HG03095 (cell line): Measurements from ENCODE around the gene INPP5A.
"Not testable (repeated sequence)": the region's sequence is repeated elsewhere in the genome, so short reads cannot be mapped to it uniquely, and the experiment has no call there.

Source experiments
- ATAC-seq: cut with Tn5 transposase; IDR thresholded peaks from one replicate; pipeline ENCODE4 v1.9.1; 2021; ENCODE audit warnings: moderate library complexity; ENCODE audit not compliant: unreplicated experiment

Gene INPP5A

DNA sequence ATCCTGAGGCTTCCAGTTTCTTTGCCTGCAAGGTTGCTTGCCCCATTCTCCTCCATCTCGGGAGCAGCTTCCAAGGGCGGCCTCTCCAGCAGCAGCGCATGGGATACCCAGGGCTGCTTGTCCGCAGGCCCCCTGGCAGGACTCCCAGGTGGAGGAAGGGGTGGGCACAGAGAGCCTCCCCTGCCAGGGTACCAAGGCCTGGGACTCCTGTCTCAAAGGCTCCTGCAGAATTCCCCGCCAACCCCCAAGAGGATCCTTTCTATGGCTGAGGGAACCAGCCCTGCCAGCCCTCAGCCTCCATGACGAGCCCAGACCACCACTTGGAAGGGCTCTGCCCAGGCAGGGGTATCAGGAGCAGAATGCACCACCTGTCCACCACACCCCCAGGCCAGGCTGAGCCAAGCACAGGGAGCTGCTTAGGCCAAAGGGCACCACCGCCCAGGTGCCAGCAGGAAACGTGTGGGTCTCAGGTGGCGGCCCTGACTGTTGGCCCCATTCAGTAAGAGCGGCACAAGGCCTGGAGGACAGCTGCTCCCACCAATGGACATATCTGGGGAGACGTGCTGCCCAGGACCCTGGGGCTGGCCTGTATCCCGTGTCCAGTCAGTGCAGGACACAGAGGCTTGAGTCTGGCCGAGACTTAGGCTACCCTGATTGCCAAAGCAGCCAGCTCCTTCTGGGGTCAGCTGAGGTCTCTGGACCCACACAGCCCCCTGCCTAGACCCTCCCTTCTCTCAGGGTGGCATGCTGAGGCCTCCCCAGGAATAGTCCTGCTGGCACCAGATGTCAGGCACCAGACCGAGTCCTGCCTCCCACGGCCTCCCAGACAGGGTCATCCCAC is 33.8 kb upstream of the INPP5A start:
- ATAC-seq: no peak

DNA sequence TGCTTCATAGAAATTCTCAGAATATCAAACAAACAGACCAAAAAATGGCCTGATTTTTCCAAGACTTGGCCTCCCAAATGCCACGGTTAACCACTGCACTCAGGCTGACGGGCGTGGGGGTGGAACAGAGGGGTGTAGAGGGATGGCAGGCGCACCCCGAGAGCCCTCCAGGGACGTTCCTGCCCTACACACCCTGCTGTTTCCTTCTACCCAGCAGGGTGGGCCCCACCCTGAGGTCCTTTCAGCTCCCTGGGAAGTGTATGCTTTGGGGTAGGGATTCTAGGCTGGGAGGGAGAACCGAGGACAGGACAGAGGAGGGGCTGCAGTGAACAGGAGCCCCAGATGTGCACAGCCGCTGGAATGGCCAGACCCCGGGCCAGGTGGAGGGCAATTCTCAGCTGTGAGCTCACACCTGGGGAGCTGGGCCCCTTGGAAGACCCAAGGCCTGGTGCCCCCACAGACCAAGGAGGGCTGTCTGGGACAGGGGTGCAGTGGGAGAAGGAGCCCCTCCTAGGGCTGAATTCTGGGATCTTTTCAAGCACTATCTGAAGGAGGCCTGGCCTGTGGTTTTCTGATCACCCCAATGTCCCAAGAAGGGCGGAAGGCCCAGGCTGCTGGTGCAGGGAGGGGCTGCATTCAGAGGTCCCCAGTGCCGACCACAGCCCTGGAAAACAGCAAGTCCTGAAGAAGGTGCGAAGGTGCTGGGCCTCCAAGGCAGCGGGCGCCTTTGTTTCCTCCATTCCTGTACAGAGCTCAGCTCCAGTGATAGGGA is 32.9 kb upstream of the INPP5A start:
- ATAC-seq: no peak

DNA sequence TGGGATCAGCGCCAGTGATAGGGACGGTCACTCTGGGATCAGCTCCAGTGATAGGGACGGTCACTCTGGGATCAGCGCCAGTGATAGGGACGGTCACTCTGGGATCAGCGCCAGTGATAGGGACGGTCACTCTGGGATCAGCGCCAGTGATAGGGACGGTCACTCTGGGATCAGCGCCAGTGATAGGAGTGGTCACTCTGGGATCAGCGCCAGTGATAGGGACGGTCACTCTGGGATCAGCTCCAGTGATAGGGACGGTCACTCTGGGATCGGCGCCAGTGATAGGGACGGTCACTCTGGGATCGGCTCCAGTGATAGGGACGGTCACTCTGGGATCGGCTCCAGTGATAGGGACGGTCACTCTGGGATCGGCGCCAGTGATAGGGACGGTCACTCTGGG is 32.0 kb upstream of the INPP5A start:
- not testable (repeated sequence) for ATAC-seq

DNA sequence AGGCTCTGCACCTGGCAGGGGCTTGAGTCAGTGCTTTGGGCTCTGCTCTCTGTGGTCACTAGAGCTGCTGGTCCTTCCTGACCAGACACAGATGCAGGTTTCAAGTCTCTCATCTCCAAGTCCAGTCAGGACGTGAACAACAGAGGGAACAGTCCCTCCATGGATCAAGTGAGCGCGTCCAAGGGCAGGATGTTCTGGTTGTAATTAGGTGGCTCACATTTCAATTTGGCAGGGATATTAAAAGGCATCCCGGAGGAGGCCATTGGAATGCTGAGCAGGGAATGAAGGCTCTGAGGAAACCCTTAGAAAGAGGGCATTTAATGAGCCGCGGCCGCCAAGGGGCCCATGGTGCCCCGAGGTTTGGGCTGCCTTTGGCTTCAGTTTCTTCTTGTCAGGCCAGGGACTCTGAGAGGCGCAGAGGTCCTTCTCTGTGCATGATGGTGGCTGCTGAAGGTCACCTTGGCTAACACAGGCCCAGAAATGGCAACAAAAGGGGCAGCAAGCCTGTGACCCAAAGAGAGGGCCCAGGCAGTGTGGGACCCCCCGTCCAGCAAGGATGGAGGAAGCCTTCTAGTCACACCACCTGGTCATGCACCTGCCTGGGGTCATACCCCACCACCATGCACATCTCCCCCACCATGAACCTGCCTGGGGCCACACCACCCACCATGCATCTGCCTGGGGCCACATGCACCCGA is 30.7 kb upstream of the INPP5A start:
- ATAC-seq: no peak

DNA sequence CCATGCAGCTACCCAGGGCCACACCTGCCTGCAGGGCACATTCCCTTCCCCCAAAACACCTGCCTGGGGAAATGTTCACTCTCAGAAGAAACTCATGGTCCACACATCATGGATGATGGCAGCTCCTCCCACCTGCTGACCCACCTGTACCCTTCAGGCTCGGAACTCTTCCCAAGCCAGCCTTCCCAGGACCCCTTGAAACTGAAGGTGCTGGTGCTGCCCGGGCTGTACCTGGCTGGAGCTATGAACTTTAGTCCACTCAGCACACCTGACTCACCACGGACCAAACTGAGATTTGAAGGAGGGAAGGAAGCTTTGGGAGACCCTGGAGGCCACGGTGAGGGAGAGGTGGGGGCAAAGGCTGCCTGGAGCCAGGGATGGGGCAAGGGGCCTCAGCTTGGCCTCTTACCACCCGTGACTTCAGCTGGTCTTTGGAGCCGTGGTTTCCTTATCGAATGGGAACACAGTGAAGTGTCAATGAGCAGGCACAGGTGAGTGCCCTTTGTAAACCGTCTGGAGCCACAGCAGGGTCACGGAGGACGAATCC is 30.1 kb upstream of the INPP5A start:
- ATAC-seq: no peak

DNA sequence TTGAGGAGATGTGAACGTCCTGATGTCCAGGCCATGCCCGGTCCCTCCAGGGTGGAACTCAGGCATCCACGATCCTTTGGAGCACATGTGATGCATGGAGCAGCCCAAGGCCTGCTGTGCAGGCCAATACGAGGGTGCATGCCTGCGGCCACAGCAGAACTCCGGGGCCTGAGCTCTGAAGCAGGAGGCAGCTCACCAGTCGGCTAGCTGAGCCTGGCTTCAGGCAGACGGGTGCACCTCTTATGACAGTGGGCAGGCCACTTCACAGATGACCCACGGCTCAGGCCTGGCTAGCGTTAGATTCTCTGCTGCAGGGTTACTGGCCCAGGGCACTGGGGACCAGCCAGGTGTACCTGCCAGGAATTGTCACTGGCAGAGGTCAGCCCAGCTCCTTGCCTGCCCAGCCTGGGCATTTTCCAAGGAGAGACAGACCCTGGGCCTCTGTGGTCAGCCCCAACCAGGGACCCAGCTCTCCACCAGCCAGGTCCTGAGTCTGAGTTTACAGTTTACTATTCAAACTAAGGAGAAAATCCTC is 29.6 kb upstream of the INPP5A start:
- ATAC-seq: no peak

DNA sequence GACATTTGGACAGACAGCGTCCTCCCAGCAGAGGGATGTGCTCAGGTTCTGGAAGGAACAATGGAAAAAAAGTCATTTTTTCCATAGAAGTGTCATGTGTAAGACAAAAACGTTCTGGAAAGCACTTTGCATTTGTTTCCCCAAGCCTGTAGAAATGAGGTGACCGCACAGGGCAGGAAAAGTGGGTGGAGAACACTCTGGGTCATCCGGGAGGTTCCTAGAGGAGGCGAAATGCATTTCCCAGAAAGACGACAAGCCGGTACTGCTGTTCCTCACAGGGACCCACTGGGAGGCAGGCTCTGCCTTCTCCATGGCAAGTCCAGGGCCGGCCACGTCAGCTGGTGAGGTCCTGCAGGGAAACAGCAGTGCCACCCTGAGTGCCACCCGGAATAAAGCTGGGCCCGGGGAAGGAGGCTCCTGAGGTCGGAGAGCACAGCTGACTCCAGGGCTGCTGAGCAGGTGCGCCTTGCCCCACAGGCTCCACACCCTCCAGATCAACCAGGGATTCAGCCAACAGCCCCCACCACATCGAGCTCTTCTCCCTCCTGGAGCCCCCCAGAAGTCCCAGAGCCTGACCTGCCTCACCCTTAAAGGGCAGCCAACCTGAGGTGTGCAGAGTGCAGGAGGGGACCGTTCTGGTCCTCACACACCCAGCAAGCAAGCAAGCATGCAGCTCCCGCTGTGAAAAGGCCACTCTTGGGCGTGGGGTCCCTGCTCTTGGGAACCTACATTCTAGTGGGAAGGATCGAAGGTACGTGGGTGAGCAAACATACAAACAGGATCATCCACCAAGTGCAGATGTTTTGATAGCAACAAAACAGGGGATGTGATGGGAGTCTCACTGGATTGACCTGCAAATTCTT is 28.8 kb upstream of the INPP5A start:
- ATAC-seq: no peak

DNA sequence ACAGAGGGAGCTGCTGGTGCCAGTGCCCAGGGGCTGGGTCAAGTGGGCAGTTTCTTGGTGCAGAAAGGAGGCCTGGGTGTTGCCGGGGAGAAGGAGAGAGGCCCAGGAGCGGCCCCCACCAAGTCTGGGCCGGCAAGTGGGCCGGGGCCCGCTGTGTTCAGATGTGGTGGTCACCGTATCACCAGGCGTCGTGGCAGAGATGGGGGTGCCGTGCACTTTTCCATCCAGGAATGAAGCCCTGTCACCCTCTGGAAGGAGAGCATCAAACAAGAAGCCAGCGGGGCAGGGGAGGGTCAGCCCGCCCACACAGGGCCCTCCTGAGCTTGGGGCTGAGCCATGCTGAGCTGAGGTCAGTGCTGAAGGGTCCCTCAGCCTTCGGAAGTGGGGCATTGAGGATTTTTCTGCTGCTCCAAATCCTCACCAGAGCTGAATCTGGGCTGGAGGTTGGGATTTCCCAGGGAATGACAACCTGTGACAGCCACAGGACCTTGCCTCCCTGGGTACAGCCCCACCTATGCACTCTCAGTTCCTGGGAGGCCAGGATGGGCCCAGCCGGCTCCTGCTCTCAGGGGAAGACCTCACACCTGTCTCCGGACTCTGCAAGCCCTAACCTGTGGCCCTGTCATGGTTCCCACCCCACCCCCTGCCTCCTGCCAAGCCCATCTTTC is 27.9 kb upstream of the INPP5A start:
- no peak for ATAC-seq

DNA sequence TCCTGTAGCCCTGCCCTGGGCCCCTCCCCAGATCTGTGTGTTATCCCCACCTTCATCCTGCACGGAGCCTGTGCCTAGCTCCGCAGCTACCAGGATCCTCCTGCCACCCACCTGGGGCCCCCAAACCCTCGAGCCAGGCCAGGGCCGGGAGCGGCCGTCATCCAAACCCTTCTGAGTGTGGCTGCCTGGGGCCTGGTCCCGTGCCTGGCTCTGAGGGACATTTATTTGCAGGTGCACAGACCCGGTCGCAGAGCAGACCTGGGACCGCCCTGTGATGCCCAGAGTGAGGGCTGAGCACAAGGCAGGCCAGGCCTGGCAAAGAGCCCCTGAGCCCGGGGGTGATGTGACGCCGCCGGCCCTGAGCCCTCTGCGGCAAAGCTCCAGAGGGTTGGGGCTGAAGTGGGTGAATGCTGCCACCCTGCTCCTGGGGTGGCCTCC is 27.4 kb upstream of the INPP5A start:
- ATAC-seq: no peak

DNA sequence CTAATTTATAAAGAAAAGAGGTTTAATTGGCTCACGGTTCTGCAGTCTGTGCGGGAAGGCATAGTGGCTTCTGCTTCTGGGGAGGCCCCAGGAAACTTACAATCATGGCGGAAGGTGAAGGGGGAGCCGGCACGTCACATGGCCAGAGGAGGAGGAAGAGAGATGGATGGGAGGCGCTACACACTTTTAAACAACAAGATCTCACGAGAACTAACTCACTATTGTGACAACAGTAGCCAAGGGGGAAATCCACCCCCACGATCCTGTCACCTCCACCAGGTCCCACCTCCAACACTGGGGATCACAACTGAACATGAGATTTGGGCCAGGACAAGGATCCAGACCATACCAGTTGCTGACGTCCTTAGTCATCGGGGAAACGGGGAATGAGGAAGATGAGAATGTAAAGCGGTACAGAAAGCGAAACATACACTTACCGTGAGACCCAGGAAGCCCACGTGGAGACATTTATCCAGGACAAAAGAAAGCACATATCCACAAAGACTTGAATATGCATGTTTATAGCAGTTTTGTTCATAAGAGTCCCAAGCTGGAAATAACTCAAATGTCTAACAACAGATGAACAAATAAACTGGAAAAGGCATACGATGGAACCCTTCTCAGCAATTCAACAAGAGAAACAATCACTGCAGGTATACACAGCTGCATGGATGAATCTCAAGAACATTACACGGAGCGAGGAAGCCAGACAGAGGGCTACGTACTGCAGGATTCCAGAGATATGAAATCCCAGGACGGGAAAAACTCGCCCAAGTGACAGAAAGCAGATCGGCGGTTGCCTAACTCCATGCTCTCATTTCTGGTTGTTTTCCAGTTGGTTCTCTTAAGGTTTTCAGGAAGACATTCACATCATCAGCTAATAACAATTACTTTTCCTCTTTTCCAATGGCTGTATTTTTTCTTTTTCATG is 26.2 kb upstream of the INPP5A start:
- ATAC-seq: no peak

DNA sequence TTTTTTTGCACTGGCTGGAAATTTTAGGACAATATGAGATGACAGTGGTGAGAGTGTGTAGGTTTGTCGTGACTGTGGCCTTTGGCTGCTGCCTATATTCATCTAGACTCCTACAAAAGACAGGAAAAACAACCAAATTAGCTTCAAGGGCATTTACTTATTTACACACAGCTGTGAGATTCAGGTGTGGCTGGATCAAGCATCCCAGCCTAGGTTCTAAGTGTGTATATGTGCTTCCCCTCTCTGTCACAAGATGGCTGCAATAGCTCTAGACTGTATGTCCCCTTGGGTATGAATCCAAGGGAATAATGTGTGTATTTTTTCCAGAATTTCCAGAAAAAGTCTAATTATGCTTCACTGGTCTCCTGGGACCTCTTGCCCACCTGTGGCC is 25.5 kb upstream of the INPP5A start:
- no peak for ATAC-seq

DNA sequence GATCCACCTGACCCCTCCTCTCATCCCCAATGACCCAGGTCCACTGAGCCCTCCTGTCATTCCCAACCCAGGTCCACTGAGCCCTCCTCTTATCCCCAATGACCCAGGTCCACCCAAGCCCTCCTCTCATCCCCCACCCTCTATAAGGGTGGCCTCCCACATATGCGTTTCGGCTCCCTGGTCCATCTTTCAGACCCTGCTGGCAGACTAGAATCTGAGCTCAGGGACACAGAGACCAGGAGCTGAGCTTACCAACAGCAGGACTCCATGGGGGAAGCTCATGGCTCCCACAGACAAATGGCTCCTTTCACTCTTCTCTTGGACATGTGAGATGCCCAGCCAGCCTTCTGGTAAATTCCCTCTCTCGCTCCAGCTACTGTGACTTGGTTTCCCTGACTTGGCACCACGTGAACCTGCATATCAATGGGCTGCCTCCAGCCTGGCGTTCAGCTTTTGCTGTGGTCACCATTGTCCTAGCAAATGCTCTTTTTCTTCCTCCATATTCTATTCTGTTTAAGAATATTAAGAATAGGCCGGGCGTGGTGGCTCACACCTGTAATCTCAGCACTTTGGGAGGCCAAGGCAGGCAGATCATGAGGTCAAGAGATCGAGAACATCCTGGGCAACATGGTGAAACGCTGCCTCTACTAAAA is 24.8 kb upstream of the INPP5A start:
- ATAC-seq: no peak

DNA sequence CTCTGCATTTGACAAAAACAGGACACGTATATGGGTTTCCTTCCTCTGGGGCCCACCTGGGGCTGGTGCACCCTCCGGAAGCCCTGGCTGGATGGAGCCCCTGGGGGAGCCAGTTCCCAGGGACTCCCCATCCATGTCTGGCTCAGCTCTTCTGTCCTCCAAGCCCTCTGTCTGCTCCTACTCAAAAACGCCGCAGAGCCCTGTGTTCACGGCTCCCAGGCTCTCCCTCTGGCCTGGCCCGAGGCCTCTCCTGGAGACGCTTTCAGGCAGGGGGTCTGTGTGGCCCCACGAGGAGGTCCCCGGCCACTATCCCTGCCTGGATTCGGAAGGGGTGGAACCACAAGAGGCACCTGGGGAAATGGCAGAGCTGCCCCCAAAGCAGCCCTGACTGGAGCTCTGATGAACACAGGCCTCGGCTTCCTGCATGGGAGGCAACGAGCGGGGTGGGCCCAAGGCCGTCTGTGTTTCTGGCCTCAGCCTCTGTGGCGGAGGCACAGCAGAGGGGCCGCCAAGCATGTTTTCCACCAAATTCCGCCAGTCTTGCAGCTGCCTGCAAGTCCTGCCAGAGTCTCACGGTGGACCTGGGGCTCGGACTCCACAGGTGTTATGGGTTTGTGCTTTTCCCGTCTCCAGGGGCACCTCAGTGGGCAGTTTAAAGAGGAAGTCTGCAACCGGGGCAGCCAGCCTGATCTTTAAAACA is 22.6 kb upstream of the INPP5A start:
- ATAC-seq: no peak

DNA sequence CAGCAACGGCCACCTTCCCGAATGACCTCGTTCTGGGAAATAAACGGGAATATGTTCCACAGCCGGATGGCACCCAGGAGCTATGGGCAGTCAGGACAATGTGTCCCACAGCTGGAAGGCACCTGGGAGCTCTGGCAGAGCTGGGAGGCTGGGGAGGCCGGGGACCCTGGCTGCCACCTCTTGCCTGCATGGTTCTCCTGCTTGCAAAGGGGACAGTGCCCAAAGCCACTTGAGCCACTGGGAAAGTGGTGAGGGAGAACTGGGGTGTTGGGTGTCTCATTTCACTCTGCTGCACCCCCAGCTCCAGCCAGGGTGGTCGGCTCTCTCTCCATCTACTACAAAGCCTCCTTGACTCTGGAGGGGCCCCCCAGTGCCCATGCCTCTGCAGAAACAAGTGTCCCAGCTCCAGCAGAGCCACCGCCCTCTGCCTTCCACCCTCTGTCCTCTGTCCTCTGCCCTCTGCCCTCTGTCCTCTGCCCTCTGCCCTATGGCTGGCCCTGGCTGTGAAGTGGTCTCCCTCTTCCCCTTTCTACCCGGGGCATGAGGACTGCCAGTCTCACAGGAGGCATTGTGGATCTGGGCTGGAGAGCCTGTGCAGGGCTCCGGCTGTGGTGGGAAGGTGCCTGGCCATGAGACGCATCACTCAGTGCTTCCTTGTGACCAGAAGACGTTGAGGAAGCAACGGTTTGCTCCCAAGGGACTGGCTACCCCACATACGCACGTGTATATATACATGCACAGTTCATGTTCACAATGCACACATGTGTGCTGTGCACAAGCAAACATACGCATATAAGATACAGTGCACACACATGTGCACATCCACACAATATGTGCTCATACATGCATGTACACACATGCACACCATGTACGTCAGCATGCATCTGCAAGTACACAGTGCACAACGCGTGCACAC is 21.5 kb upstream of the INPP5A start:
- ATAC-seq: no peak

DNA sequence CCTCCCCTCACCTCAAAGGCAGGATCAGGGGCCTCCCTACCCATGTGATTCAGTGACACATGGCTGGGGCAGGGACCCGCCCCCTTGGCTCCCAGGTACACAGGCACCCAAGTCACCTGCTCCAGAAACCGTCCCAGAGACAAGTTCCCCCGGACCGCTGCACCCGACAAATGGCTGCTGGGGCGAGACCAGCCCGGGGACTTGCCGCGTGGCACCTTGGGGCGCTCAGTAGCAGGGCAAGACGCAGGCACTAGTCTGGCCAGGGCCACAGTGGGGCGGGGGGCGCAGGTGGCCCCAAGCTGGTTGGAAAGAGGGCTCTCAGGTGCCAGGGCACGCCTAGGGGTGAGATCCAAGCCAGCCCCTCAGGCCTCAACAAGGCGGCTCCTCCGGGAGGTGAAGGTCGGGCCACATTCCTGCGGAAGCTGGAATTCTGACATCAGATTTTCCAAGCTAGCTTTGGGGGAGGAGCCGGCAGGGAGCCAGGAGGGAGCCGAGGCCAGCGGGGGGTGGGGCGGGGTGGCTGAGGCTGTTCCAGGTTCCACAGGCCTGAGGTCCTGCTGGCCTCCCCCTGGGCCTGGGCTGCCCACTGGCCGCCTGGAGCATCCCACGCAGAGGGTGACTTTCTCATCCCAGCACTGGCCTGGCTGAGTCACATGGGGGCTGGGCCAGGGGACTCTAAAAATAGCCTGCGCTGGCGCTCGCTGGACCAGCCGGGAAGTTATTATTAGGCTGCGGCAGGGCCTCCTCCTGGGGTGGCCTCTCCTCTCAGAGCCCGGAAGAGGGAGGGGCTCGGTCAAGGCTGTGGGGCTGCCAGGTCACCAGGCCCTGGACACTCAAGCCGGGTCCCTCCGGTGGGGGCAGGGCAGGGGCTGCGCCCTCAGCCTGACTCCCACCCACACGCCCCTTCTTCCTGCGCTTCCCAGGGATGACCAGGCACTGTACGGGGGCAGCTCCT is 20.5 kb upstream of the INPP5A start:
- no peak for ATAC-seq
